SU-DHL-6 (cell line): Measurements from ENCODE around the gene TRDN.

Source experiments
- EZH2phosphoT487 ChIP-seq: fragments of 200-600 bp; sonication (generic), shearing (Covaris generic); conservative IDR thresholded peaks from 2 replicates; pipeline ENCODE4 v1.6.1; 2018; ENCODE audit warnings: mild to moderate bottlenecking, antibody characterized with exemption, low read length, moderate library complexity, mixed read lengths
- TF ChIP-seq, protein P1 (sequence below): fragments of 200-600 bp; sonication (generic); IDR thresholded peaks from one replicate; pipeline ENCODE4 v1.5.1; 2017; ENCODE audit warnings: antibody characterized with exemption, mild to moderate bottlenecking, low read length, moderate library complexity; ENCODE audit not compliant: insufficient read depth, poor library complexity, severe bottlenecking

DNA sequence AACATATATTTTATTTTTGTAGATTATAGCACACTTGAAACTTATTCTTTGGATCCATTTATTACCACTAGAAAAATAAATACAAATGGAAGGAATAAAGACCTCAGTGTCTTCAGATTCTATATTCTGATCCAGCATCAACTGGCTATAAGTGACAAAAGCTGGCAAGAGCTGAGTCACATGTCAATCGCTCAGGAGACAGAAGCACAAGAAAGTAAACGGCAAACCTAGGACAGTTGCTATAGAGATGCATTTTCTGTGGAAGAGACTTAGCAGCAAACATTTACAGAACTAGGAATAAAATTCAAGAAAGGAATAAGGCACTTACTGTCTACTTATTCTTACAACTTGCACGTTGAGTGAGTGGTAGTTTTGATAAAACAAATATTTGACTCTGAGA is 410.4 kb downstream of the TRDN start:
- TF ChIP-seq, protein P1, sequence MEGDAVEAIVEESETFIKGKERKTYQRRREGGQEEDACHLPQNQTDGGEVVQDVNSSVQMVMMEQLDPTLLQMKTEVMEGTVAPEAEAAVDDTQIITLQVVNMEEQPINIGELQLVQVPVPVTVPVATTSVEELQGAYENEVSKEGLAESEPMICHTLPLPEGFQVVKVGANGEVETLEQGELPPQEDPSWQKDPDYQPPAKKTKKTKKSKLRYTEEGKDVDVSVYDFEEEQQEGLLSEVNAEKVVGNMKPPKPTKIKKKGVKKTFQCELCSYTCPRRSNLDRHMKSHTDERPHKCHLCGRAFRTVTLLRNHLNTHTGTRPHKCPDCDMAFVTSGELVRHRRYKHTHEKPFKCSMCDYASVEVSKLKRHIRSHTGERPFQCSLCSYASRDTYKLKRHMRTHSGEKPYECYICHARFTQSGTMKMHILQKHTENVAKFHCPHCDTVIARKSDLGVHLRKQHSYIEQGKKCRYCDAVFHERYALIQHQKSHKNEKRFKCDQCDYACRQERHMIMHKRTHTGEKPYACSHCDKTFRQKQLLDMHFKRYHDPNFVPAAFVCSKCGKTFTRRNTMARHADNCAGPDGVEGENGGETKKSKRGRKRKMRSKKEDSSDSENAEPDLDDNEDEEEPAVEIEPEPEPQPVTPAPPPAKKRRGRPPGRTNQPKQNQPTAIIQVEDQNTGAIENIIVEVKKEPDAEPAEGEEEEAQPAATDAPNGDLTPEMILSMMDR: no peak
- TF ChIP-seq EZH2phosphoT487: no peak
